Right lobe of liver (tissue), 6 donors: ENCODE results near the gene ZCCHC14. TPM values are rescaled to one million over a fixed set of nuclear protein-coding genes. Genes with fewer than 3 reads are reported as not detected.
A peak's percentile ranks its signal among the peaks of the same experiment; 100 is the strongest.
"Not testable (repeated sequence)": the region's sequence is repeated elsewhere in the genome, so short reads cannot be mapped to it uniquely, and the experiment has no call there.

Source experiments
- ATAC-seq, 4 donors: fragments of 200-7000 bp; cut with Tn5 transposase; one replicate each; pipeline ENCODE4 v1.9.1; 2020; ENCODE audit warnings: mild to moderate bottlenecking in 4 of 4, moderate library complexity in 4 of 4
- DNase-seq, 3 donors: peaks; one replicate each; pipeline ENCODE4 v3.0.0-alpha.2; 2020
- H3K27ac ChIP-seq, 3 donors: fragments of 200-600 bp; one replicate each; pipeline ENCODE4 v1.8.0; 2022
- H3K27me3 ChIP-seq, 2 donors: fragments of 200-600 bp; one replicate each; pipeline ENCODE4 v1.8.0; 2022
- H3K36me3 ChIP-seq, 4 donors: fragments of 200-600 bp; sonication (generic) in 1 of 4; one replicate each; pipeline versions ENCODE4 v1.5.1 to v1.8.0; 2017 to 2022; ENCODE audit warnings: control low read depth in 1 of 4
- H3K4me1 ChIP-seq, 4 donors: fragments of 200-600 bp; sonication (generic) in 1 of 4; one replicate each; pipeline versions ENCODE4 v1.5.1 to v1.8.0; 2017 to 2022; ENCODE audit warnings: control low read depth in 1 of 4
- H3K4me3 ChIP-seq, 3 donors: fragments of 200-600 bp; one replicate each; pipeline ENCODE4 v1.8.0; 2022
- H3K9me3 ChIP-seq, 4 donors: fragments of 200-600 bp; sonication (generic) in 1 of 4; one replicate each; pipeline versions ENCODE4 v1.5.1 to v1.8.0; 2017 to 2022; ENCODE audit warnings: control low read depth in 1 of 4
- POLR2A ChIP-seq: fragments of 450-650 bp; IDR thresholded peaks from one replicate; pipeline ENCODE4 v1.6.1; 2017; ENCODE audit warnings: antibody characterized with exemption, mild to moderate bottlenecking
- WGBS: methylation state at CpG from one replicate; pipeline ENCODE4 v1.1.6; 2018; ENCODE audit warnings: low coverage, low lambda C conversion rate; ENCODE audit not compliant: insufficient coverage; ENCODE audit errors: missing lambda C conversion rate; 5-methylcytosine and 5-hydroxymethylcytosine counted together
- intact Hi-C, 2 donors: fragments of 100-400 bp; cut with DNase I; formaldehyde crosslinking; loops; one replicate each; pipeline versions ENCODE4 v1.11.2 to v1.14.1; 2022
- total RNA-seq, 6 experiments: library from RNA; depleted of rRNA in 2 of 6; stranded (reverse); fragments of >200 nt in 2 of 6; fragmentation: NEBNext Ultra II Directional in 3 of 6; extraction: Animal tissue kit (Norgen Biotek cat#: 25700) in 3 of 6; gene quantifications; one replicate each; pipeline versions ENCODE4 v1.1.0 to v1.2.4, GENCODE V29; 2016 to 2023
- TF ChIP-seq, protein P1 (sequence below), 4 donors: fragments of 200-600 bp in 3 of 4; fragments of 450-650 bp in 1 of 4; IDR thresholded peaks; one replicate each; pipeline versions ENCODE4 v1.5.1 to v1.8.0; 2016 to 2022; ENCODE audit warnings: antibody characterized with exemption in 4 of 4, mild to moderate bottlenecking in 2 of 4
- donor health status: DM: no; HTN: yes; CAD: no.
- donor health status: DM: no; HTN: no; CAD: no.
- donor health status: DM: no; HTN: no; CAD: no.
- donor health status: DM: no; HTN: yes; CAD: no.
- donor health status: DM: no; HTN: yes; CAD: no.

The ZCCHC14 gene
- total RNA-seq, 6 experiments from 2014 or later, result 12.6 to 26.5 (median 17.7) TPM

DNA sequence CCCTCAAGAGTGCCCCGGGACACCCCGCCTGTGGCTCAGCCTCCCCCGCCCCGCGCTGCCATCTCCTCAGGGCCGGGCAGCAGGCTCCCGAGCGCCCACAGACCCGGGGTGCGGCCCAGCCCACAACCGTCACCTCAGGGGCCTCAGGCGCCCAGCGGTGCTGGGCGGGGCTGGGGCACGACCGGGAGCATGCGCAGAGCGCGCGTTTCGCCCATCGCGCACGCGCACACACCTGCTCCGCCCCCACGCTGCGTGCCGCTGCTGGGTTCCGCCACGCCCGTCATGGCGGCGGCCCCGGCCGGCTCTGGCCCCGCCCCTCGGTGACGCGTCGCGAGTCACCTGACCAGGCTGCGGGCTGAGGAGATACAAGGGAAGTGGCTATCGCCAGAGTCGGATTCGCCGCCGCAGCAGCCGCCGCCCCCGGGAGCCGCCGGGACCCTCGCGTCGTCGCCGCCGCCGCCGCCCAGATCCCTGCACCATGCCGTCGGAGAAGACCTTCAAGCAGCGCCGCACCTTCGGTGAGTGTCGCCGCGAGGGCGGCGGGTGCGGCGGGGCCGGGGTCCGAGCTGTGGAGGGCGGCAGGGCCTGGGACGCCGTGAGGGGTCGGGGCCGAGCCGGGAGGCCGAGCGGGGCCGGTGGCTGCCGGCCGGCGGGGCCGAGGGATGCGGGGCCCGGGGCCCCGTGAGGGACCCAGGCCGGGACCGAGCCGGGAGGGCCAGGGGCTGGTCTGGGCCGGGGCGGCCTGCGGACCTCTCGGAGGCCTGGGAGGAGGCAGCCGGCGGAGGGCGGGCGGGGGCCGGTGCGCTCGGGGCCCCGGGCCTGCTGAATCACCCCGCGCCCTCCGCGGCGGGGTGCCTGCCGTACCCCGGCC, 100.6 kb downstream of the ZCCHC14 start, which contains the start of gene MAP1LC3B:
Gene MAP1LC3B (plus strand): TSS at position 387 of the 871 bp plus-strand sequence. CDS start 92 bp downstream, at position 479.
- H3K27me3 ChIP-seq, result no peaks in the 10 kb centered on the region
- intact Hi-C loops, result no loop called here
- H3K9me3 ChIP-seq, result no peaks in the 10 kb centered on the region
- no peaks in the 10 kb centered on the region for H3K36me3 ChIP-seq
- TF ChIP-seq, protein P1, sequence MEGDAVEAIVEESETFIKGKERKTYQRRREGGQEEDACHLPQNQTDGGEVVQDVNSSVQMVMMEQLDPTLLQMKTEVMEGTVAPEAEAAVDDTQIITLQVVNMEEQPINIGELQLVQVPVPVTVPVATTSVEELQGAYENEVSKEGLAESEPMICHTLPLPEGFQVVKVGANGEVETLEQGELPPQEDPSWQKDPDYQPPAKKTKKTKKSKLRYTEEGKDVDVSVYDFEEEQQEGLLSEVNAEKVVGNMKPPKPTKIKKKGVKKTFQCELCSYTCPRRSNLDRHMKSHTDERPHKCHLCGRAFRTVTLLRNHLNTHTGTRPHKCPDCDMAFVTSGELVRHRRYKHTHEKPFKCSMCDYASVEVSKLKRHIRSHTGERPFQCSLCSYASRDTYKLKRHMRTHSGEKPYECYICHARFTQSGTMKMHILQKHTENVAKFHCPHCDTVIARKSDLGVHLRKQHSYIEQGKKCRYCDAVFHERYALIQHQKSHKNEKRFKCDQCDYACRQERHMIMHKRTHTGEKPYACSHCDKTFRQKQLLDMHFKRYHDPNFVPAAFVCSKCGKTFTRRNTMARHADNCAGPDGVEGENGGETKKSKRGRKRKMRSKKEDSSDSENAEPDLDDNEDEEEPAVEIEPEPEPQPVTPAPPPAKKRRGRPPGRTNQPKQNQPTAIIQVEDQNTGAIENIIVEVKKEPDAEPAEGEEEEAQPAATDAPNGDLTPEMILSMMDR (IDR thresholded peaks at IDR 0.05), result no peak
- peak; percentile 100 for TF ChIP-seq POLR2A
- DNase-seq (peak; percentile 97 to 98 (median 97)), ATAC-seq (peak; percentile 63 to 83 (median 78))
- WGBS, result 0% methylated on average over 2 of the region's 113 CpGs
- H3K27ac ChIP-seq, result peak within 1 kb of the TSS; percentile 97 to 100 (median 100)
- peaks cover 0 to 50% (median 20%) of the 10 kb centered on the region in 4 donors for H3K4me1 ChIP-seq
- H3K4me3 ChIP-seq, result peak within 1 kb of the TSS; percentile 64 to 80 (median 65)

DNA sequence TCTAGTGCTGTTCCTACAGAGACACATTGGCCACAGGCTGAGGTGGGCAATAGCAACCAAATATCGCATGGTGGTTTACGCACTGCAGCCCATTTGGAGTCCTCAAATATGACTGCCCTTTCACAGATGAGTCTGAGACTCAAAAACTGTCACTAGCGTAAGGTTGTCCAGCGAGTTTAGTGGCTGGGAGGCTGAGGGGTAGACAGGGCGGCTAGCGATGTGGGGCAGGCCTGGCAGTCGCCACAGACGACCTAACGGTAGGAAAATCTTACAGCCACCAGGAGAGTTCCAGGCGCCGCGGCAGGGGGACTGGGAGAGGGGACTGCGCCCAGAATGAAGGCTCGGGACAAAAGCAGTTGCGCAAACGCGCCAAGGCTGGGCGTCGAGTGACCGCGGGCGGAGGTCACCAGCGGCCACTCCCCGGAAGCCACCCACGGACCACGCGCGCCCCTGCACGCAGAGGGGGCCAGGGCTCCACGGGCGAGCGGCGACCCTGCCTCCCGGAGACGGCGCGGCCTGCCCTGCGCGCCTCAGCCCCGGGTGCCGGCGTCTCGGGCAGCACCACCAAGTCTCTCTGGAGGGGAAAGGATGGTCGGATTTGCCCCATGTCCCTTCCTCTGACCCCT, 101.4 kb downstream of the ZCCHC14 start:
- peak overlapping the region; percentile 54 to 80 (median 64) for H3K4me3 ChIP-seq
- WGBS, result 6% methylated on average over 12 of the region's 44 CpGs
- peak overlapping the region; percentile 97 to 100 (median 100) for H3K27ac ChIP-seq
- TF ChIP-seq, protein P1 (IDR thresholded peaks at IDR 0.05), result peak in 1 of 4 donors; percentile 11
- no peak for TF ChIP-seq POLR2A
- ATAC-seq (peak; percentile 22 to 52 (median 46)), DNase-seq (peak; percentile 85 to 87 (median 85))
- H3K27me3 ChIP-seq, result no peaks in the 10 kb centered on the region
- H3K4me1 ChIP-seq, result peaks cover 0 to 50% (median 20%) of the 10 kb centered on the region in 4 donors
- intact Hi-C loops, result no loop called here
- no peaks in the 10 kb centered on the region for H3K9me3 ChIP-seq
- no peaks in the 10 kb centered on the region for H3K36me3 ChIP-seq

DNA sequence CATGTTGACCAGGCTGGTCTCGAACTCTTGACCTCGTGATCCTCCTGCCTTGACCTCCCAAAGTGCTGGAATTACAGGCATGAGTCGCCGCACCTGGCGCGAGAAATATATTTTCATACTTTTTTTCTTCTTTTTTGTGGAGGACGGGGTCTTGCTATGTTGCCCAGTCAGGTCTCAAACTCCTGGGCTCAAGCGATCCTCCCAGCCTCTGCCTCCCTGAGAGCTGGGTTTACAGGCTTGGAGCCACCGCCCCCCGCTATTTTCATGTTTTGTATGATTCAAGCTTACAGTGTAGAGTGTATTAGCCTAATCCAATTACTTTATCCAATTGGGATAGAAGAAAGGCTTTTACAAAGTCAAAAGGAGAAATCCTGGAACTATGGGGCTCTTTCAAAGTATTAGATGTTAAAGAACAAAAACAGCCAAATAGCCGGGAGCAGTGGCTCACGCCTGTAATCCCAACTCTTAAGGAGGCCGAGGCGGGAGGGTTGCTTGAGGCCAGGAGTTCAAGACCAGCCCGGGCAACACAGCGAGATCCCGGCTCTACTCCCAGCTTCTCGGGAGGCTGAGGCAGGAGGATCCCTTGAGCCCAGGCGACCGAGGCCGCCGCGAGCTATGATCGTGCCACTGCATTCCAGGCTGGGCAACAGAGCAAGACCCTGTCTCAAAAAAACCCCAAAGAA, 102.0 kb downstream of the ZCCHC14 start:
- peaks cover 0 to 50% (median 20%) of the 10 kb centered on the region in 4 donors for H3K4me1 ChIP-seq
- H3K9me3 ChIP-seq, result no peaks in the 10 kb centered on the region
- intact Hi-C loops, result no loop called here
- H3K27me3 ChIP-seq, result no peaks in the 10 kb centered on the region
- H3K27ac ChIP-seq, result peak overlapping the region; percentile 97 to 100 (median 100)
- H3K36me3 ChIP-seq, result no peaks in the 10 kb centered on the region
- WGBS, result 97% methylated on average over 11 of the region's 24 CpGs
- H3K4me3 ChIP-seq, result peak overlapping the region in 1 of 3 donors; percentile 54
- TF ChIP-seq, protein P1 (IDR thresholded peaks at IDR 0.05), result no peak
- TF ChIP-seq POLR2A, result no peak
- DNase-seq, result no peak
- ATAC-seq, result no peak

DNA sequence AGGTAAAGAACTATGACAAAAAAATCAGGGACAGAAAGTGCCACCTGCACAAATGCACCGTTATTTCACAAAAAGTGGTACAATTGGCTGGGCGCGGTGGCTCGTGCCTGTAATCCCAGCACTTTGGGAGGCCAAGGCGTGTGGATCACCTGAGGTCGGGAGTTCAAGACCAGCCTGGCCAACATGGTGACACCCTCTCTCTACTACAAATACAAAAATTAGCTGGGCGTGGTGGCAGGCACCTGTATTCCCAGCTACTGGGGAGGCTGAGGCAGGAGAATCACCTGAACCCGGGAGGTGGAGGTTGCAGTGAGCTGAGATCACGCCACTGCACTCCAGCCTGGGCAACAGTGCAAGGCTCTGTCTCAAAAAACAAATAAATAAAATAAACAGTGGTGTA, 102.9 kb downstream of the ZCCHC14 start:
- H3K27ac ChIP-seq, result peak overlapping the region; percentile 90 to 100 (median 97)
- DNase-seq, H3K36me3 ChIP-seq, H3K27me3 ChIP-seq, ATAC-seq, H3K4me3 ChIP-seq, intact Hi-C loops, H3K9me3 ChIP-seq: not testable (repeated sequence)
- WGBS, result 78% methylated on average over 7 of the region's 9 CpGs
- peaks cover 0 to 50% (median 20%) of the 10 kb centered on the region in 4 donors for H3K4me1 ChIP-seq
